Kidney tubule cell (primary cell): ENCODE data around the gene SNAP29.
"Not testable (repeated sequence)": the region's sequence is repeated elsewhere in the genome, so short reads cannot be mapped to it uniquely, and the experiment has no call there.

Experiments
- DNase-seq: peaks from one replicate; pipeline ENCODE4 v3.0.0-alpha.2; 2018; ENCODE audit warnings: low spot score

SNAP29 gene

GRCh38 chr22:20901093-20902033 is 42.6 kb downstream of the SNAP29 start:
- DNase-seq = not testable (repeated sequence)

- no peak for DNase-seq
Observed at GRCh38 chr22:20903093-20903492, 44.3 kb downstream of the SNAP29 start.

DNA sequence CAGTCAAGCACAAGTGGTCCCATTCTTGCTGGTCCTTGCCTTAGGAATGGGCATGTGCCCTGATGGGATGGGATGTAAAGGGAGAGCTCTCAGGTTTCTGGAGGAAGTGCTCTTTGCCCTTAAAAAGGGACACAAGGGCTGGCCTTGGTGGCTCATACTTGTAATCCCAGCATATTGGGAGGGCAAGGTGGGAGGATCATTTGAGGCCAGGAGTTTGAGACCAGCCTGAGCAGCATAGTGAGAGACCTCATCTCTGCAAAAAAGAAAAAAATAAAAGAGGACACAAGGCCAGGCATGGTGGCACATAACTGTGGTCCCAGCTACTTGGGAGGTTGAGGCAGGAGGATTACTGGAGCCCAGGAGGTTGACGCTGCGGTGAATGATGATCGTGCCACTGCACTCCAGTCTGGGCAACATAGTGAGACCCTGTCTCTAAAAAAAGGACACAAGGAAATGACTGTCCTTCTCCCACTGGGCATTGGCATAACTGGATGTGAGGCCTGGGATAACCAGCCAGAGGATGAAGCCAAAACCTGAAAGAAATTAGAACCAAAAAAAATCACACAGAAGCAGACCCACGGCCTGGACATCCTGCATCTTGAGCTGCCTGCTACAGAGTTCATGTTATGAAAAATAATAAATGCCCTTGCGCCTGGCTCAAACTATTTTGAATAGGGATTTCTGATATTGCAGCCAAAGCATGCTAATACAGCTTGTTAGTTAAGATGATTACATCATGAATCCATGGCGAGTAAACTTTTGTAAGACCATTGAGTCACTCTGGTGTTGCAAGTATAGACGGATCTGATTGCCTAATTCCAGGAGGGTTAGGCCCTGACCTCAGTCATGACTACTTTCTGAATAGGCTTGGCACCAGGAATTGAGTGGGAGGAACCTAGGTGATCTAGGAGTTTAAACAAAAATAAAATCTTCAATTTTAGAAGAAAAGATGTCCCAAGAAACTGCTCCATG is 45.5 kb downstream of the SNAP29 start:
- DNase-seq = peak; percentile 86

DNA sequence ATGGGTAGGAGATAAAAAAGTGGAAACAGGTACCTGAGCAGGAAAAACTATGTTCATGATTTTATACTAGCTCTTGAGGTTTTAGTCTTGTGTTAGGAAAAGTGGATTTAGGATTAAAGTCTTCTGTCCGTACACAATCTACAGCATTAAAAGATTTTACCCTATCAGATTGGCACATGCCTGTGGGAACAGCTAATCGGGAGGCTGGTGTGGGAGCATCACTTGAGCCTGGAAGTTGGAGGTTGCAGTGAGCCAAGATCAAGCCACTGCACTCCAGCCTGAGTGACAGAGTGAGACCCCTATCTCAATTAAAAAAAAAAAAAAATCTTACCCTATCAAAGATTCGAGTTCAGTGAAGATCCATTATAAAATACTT is 46.2 kb downstream of the SNAP29 start:
- no peak for DNase-seq

DNA sequence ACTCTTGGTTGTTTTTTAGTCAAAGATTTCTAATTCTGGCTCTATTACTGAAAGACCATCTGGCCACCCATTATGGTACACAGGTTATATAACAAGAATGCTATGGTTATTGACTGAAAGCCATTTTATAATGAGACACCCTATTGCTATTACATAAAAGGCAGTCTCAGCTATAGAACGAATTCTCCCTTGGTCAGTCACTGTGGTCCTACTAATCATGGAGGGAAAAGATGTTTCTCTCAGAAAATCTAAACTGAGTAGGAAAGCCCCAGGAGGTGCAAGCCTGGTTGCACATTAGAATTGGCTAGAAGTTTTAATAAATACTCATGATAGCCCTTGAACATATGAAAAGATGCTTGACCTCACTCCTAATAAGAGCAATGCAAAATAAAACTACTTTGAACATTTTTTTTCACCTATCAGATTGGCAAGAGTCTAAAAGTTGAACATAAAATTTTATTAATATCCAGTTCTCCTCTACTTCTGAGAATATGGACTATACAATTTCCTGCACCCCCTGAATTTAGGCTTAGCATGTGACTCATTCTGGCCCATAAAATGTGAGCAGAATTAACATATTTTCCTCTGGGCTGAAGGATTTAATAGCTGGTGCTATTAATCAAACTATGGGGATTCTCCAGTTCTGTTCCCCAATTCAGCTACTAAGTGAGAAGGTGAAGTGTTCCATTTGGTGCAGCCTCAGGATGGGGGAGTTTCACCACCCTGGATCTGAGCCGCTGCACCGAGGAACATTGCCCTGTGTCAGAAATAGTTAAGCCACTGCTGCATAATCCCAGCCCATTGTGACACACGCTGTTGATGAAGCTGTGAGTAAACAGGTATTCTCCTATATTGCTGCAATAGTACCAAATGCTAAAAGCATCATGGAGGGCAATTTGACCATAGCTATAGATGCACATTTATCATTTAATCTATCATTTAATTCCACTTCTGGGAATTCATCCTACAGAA is 46.9 kb downstream of the SNAP29 start:
- no peak for DNase-seq

GRCh38 chr22:20906387-20906767 is 47.6 kb downstream of the SNAP29 start:
- DNase-seq = no peak

DNA sequence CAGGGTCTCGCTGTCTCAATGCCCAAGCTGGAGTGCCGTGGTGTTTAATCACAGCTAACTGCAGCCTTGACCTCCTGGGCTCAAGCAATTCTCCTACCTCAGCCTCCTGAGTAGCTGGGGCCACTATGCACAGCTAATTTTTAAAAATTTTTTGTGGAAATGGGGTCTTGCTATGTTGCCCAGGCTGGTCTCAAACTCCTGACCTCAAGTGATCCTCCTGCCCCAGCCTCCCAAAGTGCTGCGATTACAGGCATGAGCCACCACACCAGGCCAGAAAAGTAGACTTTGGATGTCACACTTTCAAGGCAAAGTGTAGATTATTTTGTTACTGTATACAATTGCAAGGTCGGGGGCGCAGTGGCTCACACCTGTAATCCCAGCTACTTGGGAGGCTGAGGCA is 49.9 kb downstream of the SNAP29 start:
- not testable (repeated sequence) for DNase-seq

DNA sequence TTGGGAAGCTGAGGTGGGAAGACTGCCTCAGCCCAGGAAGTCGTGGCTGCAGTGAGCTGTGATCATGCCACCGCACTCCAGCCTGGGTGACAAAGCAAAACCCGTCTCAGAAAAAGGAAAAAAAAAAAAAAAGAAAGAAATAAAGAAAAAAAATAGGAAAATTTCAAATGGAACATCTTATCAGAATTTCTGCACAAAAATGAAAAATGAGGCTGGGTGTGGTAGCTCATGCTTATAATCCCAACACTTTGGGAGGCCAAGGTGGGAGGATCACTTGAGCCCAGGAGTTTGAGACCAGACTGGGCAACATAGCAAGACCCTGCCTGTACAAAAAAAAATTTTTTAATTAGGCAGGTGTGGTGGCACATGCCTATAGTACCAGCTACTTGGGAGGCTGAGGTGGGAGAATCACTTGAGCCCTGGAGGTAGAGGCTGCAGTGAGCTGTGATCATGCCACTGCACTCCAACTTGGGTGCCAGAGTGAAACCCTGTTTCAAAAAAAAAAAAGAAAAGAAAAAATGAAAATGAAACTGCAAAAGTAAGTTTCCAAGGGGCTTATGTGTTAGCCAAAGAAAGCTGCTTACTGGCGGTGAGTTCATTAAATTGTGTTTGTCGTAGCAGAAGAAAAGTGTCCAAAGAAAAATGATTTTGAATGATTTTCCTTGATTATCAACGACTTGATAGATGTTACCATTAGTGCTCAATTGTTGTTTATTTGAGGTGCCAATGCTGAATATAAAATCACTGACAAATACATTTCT is 50.9 kb downstream of the SNAP29 start:
- no peak for DNase-seq

- DNase-seq = no peak
Observed at GRCh38 chr22:20912494-20912893, 53.7 kb downstream of the SNAP29 start.

DNA sequence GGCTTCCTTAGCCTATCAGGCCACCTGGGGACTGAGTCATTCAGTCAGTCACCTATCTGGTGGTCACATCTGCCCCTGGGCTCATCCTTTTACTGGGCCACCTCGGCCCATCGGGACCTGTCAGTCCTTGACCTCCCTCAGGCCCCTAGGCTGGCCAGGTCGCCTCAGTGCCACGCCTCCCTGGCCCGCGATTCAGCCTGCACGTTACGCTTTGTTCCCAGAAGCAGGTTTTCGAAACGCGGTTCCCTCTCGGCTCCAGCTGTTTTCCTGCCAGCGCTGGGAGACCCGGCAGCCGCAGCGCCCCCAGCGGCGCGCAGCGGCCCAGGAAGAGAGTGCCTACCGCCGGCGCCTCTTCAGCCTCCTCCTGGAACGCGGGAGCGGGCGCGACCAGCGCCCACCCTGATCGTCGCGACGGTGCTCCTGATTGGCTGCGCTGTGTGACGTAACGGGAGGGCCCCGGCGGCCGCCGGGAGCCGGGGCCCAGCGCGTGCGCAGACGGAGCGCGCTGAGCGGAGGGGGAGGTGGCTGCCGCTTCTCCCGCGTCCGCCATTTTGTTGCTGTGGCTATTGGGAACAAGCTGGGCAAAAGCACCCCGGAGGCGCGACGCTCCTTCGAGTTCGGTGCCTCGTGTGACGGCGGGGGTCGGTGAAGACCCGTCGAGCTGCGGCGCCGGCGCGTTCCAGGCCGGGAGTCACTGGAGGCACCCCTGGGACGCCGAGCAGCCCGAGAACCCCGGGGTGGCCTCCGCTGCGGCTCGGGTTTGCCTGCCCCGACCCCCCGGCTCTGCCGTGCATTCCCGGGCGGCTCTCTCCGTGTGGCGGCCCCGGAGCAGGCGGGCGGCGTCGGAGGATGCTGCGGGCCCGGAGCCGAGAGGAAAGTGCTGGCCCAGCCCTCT is 58.4 kb downstream of the SNAP29 start, which contains the start of gene CRKL:
Gene CRKL (plus strand): TSS at position 492 of the 895 bp plus-strand sequence. CDS start 528 bp downstream, outside the sequence.
- DNase-seq = peak; percentile 98

DNA sequence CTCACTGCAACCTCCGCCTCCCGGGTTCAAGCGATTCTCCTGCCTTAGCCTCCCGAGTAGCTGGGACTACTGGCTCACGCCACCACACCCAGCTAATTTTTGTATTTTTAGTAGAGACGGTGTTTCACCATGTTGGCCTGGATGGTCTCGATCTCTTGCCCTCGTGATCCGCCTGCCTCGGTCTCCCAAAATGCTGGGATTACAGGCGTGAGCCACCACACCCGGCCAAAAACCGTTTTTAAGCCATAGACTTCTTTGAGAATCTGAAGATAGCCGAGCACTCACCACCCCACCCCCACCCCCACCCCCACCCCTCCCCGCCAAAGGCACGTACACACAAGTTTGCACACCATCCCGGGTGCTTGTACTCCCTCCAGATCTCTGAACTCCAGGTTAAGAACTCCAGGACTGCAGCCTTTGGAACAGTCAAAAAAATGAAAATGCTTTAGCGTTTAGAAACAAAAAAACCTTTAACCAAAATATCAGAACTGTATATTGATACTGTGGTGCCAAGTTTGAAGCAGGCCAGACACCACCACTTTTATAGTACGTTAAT is 59.9 kb downstream of the SNAP29 start:
- peak; percentile 17 for DNase-seq

GRCh38 chr22:20919718-20920117 is 60.9 kb downstream of the SNAP29 start:
- DNase-seq = no peak

DNA sequence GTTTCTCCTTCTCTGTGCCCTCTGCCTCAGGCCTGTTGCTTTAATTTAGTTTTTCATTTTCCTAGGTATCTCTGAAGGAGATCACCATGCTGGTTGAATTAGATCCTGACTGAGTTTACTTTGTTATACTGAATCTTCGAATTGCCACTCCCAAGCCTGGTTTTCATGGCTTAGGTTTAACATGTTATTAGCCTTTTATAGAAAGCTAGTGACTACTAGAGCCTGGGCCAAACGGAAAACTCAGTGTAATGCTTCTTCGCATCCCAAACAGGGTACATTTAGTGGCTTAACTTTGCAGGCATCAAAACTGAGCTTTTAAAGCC is 62.0 kb downstream of the SNAP29 start:
- no peak for DNase-seq

DNA sequence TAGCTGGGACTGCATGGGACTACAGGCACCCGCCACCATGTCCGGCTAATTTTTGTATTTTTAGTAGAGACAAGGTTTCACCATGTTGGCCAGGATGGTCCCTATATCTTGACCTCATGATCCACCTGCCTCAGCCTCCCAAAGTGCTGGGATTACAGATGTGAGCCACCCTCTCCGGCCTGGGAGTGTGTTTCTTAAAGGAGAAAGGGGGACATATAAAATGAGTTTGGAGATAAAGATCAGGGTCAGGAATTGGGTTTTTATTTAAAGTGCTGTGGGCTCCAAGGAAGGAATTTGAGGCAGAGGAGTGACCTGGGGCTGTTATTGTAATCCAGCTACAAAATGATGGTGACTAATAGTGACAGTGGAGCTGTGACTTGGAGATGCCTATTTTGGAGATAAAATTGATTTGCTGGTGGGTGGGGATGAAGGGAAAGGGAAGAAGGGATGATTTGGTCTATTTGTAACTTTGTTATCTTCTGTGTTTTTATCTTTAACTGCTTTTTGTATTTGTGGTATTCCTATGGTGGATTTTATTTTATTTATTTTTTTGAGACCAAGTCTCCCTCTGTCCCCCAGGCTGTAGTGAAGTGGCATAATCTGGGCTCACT is 63.4 kb downstream of the SNAP29 start:
- DNase-seq = no peak

- DNase-seq = no peak
Observed at GRCh38 chr22:20926243-20926642, 67.4 kb downstream of the SNAP29 start.

DNA sequence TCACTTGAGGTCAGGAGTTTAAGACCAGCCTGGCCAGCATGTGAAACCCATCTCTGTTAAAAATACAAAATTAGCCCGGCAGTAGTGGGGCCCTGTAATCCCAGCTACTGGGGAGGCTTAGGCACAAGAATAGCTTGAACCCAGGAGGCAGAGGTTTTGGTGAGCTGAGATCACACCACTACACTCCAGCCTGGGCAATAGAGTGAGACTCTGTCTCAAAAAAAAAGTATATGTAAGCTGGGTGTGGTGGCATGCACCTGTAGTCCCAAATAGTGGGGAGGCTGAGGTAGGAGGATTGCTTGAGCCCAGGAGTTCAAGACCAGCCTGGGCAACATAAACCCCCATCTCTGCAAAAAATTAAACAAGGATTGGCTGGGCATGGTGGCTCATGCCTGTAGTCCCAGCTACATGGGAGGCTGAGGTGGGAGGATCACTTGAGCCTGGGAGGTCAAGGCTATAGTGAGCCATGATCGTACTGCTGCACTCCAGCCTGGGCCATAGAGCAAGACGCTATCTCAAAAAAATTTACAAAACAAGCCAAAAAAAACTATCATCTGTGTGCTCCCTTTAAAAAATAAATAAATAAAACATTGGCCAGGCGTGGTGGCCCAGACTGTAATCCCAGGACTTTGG is 69.2 kb downstream of the SNAP29 start:
- no peak for DNase-seq

DNA sequence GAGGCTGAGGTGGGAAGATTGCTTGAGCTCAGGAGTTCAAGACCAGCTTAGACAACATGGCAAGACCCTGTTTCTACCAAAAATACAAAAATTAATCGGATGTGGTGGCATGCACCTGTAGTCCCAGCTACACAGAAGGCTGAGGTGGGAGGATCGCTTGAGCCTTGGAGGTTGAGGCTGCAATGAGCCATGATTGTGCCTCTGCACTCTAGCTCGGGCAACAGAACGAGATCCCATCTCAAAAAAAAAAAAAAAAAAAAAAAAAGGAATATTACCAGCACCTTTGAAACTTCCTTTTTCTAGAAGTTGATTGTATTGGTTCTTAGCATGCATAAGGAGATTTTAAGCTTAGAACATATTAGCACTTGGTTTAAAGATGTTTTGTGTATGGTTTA is 69.8 kb downstream of the SNAP29 start:
- DNase-seq = no peak

DNA sequence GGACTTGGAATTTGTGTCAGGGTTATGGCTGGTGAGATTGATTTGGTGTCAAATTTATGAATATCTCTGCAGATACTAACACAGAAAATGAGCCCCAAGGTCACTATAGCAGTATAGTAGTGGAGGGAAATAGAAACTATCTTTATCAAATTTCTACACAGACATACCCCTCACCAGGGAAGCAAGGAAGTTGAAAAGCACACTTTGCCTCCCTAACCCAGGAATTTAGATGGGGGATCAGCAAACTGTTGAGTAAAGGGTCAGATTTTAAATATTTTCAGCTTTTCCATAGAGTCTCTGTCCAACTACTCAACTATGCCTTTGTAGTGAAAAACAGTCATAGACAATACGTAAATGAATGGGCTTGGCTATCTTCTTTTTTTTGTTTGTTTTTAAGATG is 71.2 kb downstream of the SNAP29 start:
- no peak for DNase-seq

GRCh38 chr22:20930435-20930834 is 71.6 kb downstream of the SNAP29 start:
- DNase-seq = not testable (repeated sequence)
